Measurements from ENCODE around the gene ARHGAP24. TPM values are rescaled to one million over a fixed set of nuclear protein-coding genes. Genes with fewer than 3 reads are reported as not detected.

Gene ARHGAP24
- polyA plus RNA-seq, 1 of the 3 experiments (the other 2 are of a cell fraction) = 1.4 TPM

GRCh38 chr4:85475631-85476233 lies 782 bp downstream of the ARHGAP24 start:
- WGBS (ENCODE audit: low lambda C conversion rate) = 13% methylated on average over 10 of the region's 21 CpGs
- Histone ChIP-seq H3K9me3 (no peaks in the 10 kb centered on the region), H3K4me2 (no peak overlapping the region), H3K9me2 (no peaks in the 10 kb centered on the region), H3K79me2 (ENCODE audit: insufficient read depth) (no peaks in the 10 kb centered on the region), H3K27me3 (ENCODE audit: insufficient read depth) (no peaks in the 10 kb centered on the region), H3K36me3 (replicated peaks in 1 of 2; ENCODE audit: control insufficient read depth in 1 of 2, insufficient read depth in 2 of 2, low read length in 1 of 2) (no peaks in the 10 kb centered on the region), H3K9ac (no peak overlapping the region), H3K4me3 (ENCODE audit: low read depth in 2 of 2, low read length in 1 of 2) (peak overlapping the region in 1 of 2 experiments; percentile 32; a peak in 2 of 4 replicates), H3F3A (replicated peaks; ENCODE audit: insufficient read depth) (peaks cover 4% of the 10 kb centered on the region), H3K4me1 (ENCODE audit: control insufficient read depth in 1 of 2, insufficient read depth in 2 of 2, low read depth in 1 of 2, low read length in 1 of 2) (no peaks in the 10 kb centered on the region; a peak in 2 of 4 replicates), H2AFZ (ENCODE audit: low read depth) (no peak overlapping the region), H4K20me1 (ENCODE audit: insufficient read depth) (no peaks in the 10 kb centered on the region), H3K27ac (ENCODE audit: low read depth in 2 of 2, low read length in 1 of 2) (no peak overlapping the region)
- TF ChIP-seq TCF12 (IDR thresholded peaks at IDR 0.05) (no peak), REST (IDR thresholded peaks at IDR 0.05; ENCODE audit: low read depth, low read length) (no peak), TAF1 (IDR thresholded peaks at IDR 0.05; ENCODE audit: borderline replicate concordance, low read depth, low read length) (no peak), USF1 (IDR thresholded peaks at IDR 0.05; ENCODE audit: borderline replicate concordance, low read depth) (no peak), EZH2phosphoT487 (IDR thresholded peaks at IDR 0.05; ENCODE audit: borderline replicate concordance, low read depth) (no peak), ZBTB33 (IDR thresholded peaks at IDR 0.05; ENCODE audit: borderline replicate concordance, low read depth) (no peak), FOXJ3 (CRISPR knock-in tag; IDR thresholded peaks at IDR 0.05) (no peak), MAX (IDR thresholded peaks at IDR 0.05; ENCODE audit: low read depth) (no peak), RCOR1 (IDR thresholded peaks at IDR 0.05; ENCODE audit: low read length) (no peak), PBX3 (IDR thresholded peaks at IDR 0.05) (no peak), ELF1 (IDR thresholded peaks at IDR 0.05) (no peak), NFIC (IDR thresholded peaks at IDR 0.05; ENCODE audit: borderline replicate concordance) (no peak), RFX5 (IDR thresholded peaks at IDR 0.05; ENCODE audit: low read length) (no peak), TEAD4 (IDR thresholded peaks at IDR 0.05; ENCODE audit: borderline replicate concordance, insufficient read depth) (no peak), NRF1 (IDR thresholded peaks at IDR 0.05; ENCODE audit: low read depth, low read length) (no peak), RXRA (IDR thresholded peaks at IDR 0.05; ENCODE audit: borderline replicate concordance, low read depth) (no peak), CHD2 (IDR thresholded peaks at IDR 0.05; ENCODE audit: low read length, partially characterized antibody) (no peak), USF2 (IDR thresholded peaks at IDR 0.05; ENCODE audit: borderline replicate concordance, low read depth, low read length) (no peak), IRF3 (IDR thresholded peaks at IDR 0.05; ENCODE audit: low read depth, low read length) (no peak), CTCF (IDR thresholded peaks at IDR 0.05) (no peak)
- POLR2A ChIA-PET = no interaction called here
- DNase-seq = no peak
- CTCF ChIA-PET = interaction anchor here (1.0 to 1.5 kb wide), 3 partner anchors 14 to 1277 kb away, joined by 3 to 4 read pairs (median 3); no protein-coding TSS in a partner anchor

All from SK-N-SH (cell line).